Measurements from ENCODE around the gene MACROD2.

Gene MACROD2

GRCh38 chr20:15439551-15439950 is 1444.2 kb downstream of the MACROD2 start:
- DNase-seq: no peak

GRCh38 chr20:15440049-15440820 is 1444.9 kb downstream of the MACROD2 start:
- DNase-seq: no peak

- no peak for DNase-seq
Observed at GRCh38 chr20:15445056-15445840, 1449.9 kb downstream of the MACROD2 start.

GRCh38 chr20:15446373-15446772 is 1451.1 kb downstream of the MACROD2 start:
- DNase-seq: no peak

GRCh38 chr20:15447549-15447948 is 1452.2 kb downstream of the MACROD2 start:
- no peak for DNase-seq

GRCh38 chr20:15449061-15449460 is 1453.7 kb downstream of the MACROD2 start:
- DNase-seq: no peak

- no peak for DNase-seq
Observed at GRCh38 chr20:15451241-15451640, 1455.9 kb downstream of the MACROD2 start.

GRCh38 chr20:15455279-15455678 is 1460.0 kb downstream of the MACROD2 start:
- no peak for DNase-seq

GRCh38 chr20:15461938-15462337 is 1466.6 kb downstream of the MACROD2 start:
- DNase-seq: no peak

- no peak for DNase-seq
Observed at GRCh38 chr20:15475483-15475882, 1480.2 kb downstream of the MACROD2 start.

GRCh38 chr20:15476186-15476585 is 1480.9 kb downstream of the MACROD2 start:
- DNase-seq: no peak

- no peak for DNase-seq
Observed at GRCh38 chr20:15476781-15477180, 1481.5 kb downstream of the MACROD2 start.

GRCh38 chr20:15482525-15482924 is 1487.2 kb downstream of the MACROD2 start:
- DNase-seq: no peak

- DNase-seq: no peak
Observed at GRCh38 chr20:15485519-15485918, 1490.2 kb downstream of the MACROD2 start.

- DNase-seq: no peak
Observed at GRCh38 chr20:15487030-15487429, 1491.7 kb downstream of the MACROD2 start.

- no peak for DNase-seq
Observed at GRCh38 chr20:15487682-15488081, 1492.4 kb downstream of the MACROD2 start.

GRCh38 chr20:15491575-15491974 is 1496.3 kb downstream of the MACROD2 start:
- DNase-seq: no peak

- DNase-seq: no peak
Observed at GRCh38 chr20:15494851-15495250, 1499.5 kb downstream of the MACROD2 start.

GRCh38 chr20:15496501-15497039 is 1501.3 kb downstream of the MACROD2 start:
- no peak for DNase-seq

- no peak for DNase-seq
Observed at GRCh38 chr20:15498926-15499325, 1503.6 kb downstream of the MACROD2 start.

GRCh38 chr20:15506311-15506710 is 1511.0 kb downstream of the MACROD2 start:
- DNase-seq: no peak

- DNase-seq: no peak
Observed at GRCh38 chr20:15507151-15507550, 1511.8 kb downstream of the MACROD2 start.

- DNase-seq: no peak
Observed at GRCh38 chr20:15511551-15511950, 1516.2 kb downstream of the MACROD2 start.

- DNase-seq: no peak
Observed at GRCh38 chr20:15512916-15513315, 1517.6 kb downstream of the MACROD2 start.
